GM23248 (cell line): ENCODE results near the gene SERINC2. TPM values are rescaled to one million over a fixed set of nuclear protein-coding genes. Genes with fewer than 3 reads are reported as not detected.

ENCODE experiments used
- DNase-seq: peaks from one replicate; pipeline ENCODE4 v3.0.0-alpha.2; 2015
- H2AFZ ChIP-seq: fragments of 200-600 bp; sonication (generic); 2 replicates; pipeline ENCODE4 v1.6.1; 2016; ENCODE audit warnings: antibody characterized with exemption
- H3F3A ChIP-seq: fragments of 200-600 bp; sonication (generic); 2 replicates; pipeline ENCODE4 v1.6.1; 2016; ENCODE audit warnings: mild to moderate bottlenecking, antibody characterized with exemption, mixed run types; ENCODE audit not compliant: insufficient read depth
- H3K27ac ChIP-seq: fragments of 200-600 bp; sonication (generic); 2 replicates; pipeline ENCODE4 v1.5.1; 2016; ENCODE audit warnings: mild to moderate bottlenecking
- H3K27me3 ChIP-seq: fragments of 200-600 bp; sonication (generic); replicated peaks from 2 replicates; pipeline ENCODE4 v1.6.1; 2016; ENCODE audit warnings: mild to moderate bottlenecking; ENCODE audit not compliant: insufficient read depth
- H3K36me3 ChIP-seq: fragments of 200-600 bp; sonication (generic); 2 replicates; pipeline ENCODE4 v1.6.1; 2016; ENCODE audit warnings: low read depth, mild to moderate bottlenecking
- H3K4me1 ChIP-seq: fragments of 200-600 bp; sonication (generic); 2 replicates; pipeline ENCODE4 v1.6.1; 2016; ENCODE audit warnings: mild to moderate bottlenecking; ENCODE audit not compliant: insufficient read depth
- H3K4me2 ChIP-seq: fragments of 200-600 bp; sonication (generic); one replicate; pipeline ENCODE4 v1.6.1; 2016; ENCODE audit warnings: mild to moderate bottlenecking; ENCODE audit not compliant: unreplicated experiment
- H3K4me3 ChIP-seq: fragments of 200-600 bp; sonication (generic); 2 replicates; pipeline ENCODE4 v1.5.1; 2016; ENCODE audit warnings: mild to moderate bottlenecking
- H3K79me2 ChIP-seq: fragments of 200-600 bp; sonication (generic); 2 replicates; pipeline ENCODE4 v1.6.1; 2016; ENCODE audit warnings: mild to moderate bottlenecking; ENCODE audit not compliant: insufficient read depth
- H3K9ac ChIP-seq: fragments of 200-600 bp; sonication (generic); 2 replicates; pipeline ENCODE4 v1.6.1; 2016; ENCODE audit warnings: mild to moderate bottlenecking
- H3K9me2 ChIP-seq: fragments of 200-600 bp; sonication (generic); 2 replicates; pipeline ENCODE4 v1.6.1; 2016; ENCODE audit warnings: mixed run types, mild to moderate bottlenecking, moderate library complexity; ENCODE audit not compliant: insufficient read depth
- H3K9me3 ChIP-seq: fragments of 200-600 bp; sonication (generic); one replicate; pipeline ENCODE4 v1.6.1; 2017; ENCODE audit warnings: low read depth
- H4K20me1 ChIP-seq: fragments of 200-600 bp; sonication (generic); 2 replicates; pipeline ENCODE4 v1.6.0; 2016; ENCODE audit not compliant: insufficient read depth
- EZH2 ChIP-seq: fragments of 200-600 bp; sonication (generic); IDR thresholded peaks from 2 replicates; pipeline ENCODE4 v1.6.1; 2018; ENCODE audit warnings: antibody characterized with exemption, mild to moderate bottlenecking; ENCODE audit not compliant: insufficient read depth, poor library complexity, severe bottlenecking
- EZH2phosphoT487 ChIP-seq: fragments of 200-600 bp; sonication (generic); IDR thresholded peaks from 2 replicates; pipeline ENCODE4 v1.6.1; 2018; ENCODE audit warnings: antibody characterized with exemption, moderate library complexity, mild to moderate bottlenecking, low read depth; ENCODE audit not compliant: insufficient read depth
- WGBS, 2 experiments: methylation state at CpG; one replicate each; pipeline ENCODE4 v1.1.6; 2015 to 2017; ENCODE audit warnings: low lambda C conversion rate in 2 of 2, low coverage in 1 of 2; ENCODE audit errors: missing lambda C conversion rate in 2 of 2; 5-methylcytosine and 5-hydroxymethylcytosine counted together
- in situ Hi-C: fragments of 300-500 bp; cut with MboI; formaldehyde crosslinking; loops from 2 replicates; pipeline ENCODE4 v1.15.0; 2020
- polyA plus RNA-seq: library from polyadenylated mRNA; unstranded; fragments of >200 nt; fragmentation: Nextera tagmentation; extraction: Ambion mirVana; gene quantifications from 2 replicates; pipeline ENCODE4 v1.2.1, GENCODE V29; 2016
- total RNA-seq: library from RNA; depleted of rRNA; stranded (reverse); fragments of >200 nt; shearing (Covaris generic); gene quantifications from 2 replicates; pipeline ENCODE4 v1.2.3, GENCODE V29; 2014

The SERINC2 gene
- total and polyA plus RNA-seq, 2 experiments from 2014 or later = 50.9 to 96.0 TPM

GRCh38 chr1:31441073-31441472 is 28.1 kb downstream of the SERINC2 start:
- H4K20me1 ChIP-seq = no peaks in the 10 kb centered on the region

GRCh38 chr1:31441558-31441957 is 28.5 kb downstream of the SERINC2 start:
- no peak overlapping the region for H3K4me2 ChIP-seq
- in situ Hi-C loops = no loop called here
- TF ChIP-seq EZH2phosphoT487 (no peak), EZH2 (no peak)
- no peaks in the 10 kb centered on the region for H3K9me2 ChIP-seq
- 82 to 84% methylated on average over 4 of the region's 4 CpGs for WGBS, 2 experiments
- no peaks in the 10 kb centered on the region for H4K20me1 ChIP-seq
- no peaks in the 10 kb centered on the region for H3K9me3 ChIP-seq
- DNase-seq = no peak
- no peak overlapping the region for H3K27ac ChIP-seq
- H3K27me3 ChIP-seq = no peaks in the 10 kb centered on the region
- no peak overlapping the region for H2AFZ ChIP-seq
- no peaks in the 10 kb centered on the region for H3K4me1 ChIP-seq
- H3K9ac ChIP-seq = no peak overlapping the region
- H3K4me3 ChIP-seq = no peak overlapping the region
- no peaks in the 10 kb centered on the region for H3K36me3 ChIP-seq
- no peaks in the 10 kb centered on the region for H3K79me2 ChIP-seq
- no peaks in the 10 kb centered on the region for H3F3A ChIP-seq

More at GRCh38 chr1:31441073-31441472, 28.1 kb downstream of the SERINC2 start:
- WGBS, 2 experiments = 48 to 60% methylated on average over 3 of the region's 3 CpGs
- no peak overlapping the region for H3K27ac ChIP-seq
- no peaks in the 10 kb centered on the region for H3K4me1 ChIP-seq
- no peak overlapping the region for H2AFZ ChIP-seq
- H3K9me3 ChIP-seq = no peaks in the 10 kb centered on the region
- H3K4me2 ChIP-seq = no peak overlapping the region
- H3K9me2 ChIP-seq = no peaks in the 10 kb centered on the region
- no peak for TF ChIP-seq EZH2
- TF ChIP-seq EZH2phosphoT487 = no peak
- no peak for DNase-seq
- no peaks in the 10 kb centered on the region for H3F3A ChIP-seq
- no peak overlapping the region for H3K4me3 ChIP-seq
- H3K79me2 ChIP-seq = no peaks in the 10 kb centered on the region
- H3K27me3 ChIP-seq = no peaks in the 10 kb centered on the region
- no peaks in the 10 kb centered on the region for H3K36me3 ChIP-seq
- in situ Hi-C loops = no loop called here
- no peak overlapping the region for H3K9ac ChIP-seq

DNA sequence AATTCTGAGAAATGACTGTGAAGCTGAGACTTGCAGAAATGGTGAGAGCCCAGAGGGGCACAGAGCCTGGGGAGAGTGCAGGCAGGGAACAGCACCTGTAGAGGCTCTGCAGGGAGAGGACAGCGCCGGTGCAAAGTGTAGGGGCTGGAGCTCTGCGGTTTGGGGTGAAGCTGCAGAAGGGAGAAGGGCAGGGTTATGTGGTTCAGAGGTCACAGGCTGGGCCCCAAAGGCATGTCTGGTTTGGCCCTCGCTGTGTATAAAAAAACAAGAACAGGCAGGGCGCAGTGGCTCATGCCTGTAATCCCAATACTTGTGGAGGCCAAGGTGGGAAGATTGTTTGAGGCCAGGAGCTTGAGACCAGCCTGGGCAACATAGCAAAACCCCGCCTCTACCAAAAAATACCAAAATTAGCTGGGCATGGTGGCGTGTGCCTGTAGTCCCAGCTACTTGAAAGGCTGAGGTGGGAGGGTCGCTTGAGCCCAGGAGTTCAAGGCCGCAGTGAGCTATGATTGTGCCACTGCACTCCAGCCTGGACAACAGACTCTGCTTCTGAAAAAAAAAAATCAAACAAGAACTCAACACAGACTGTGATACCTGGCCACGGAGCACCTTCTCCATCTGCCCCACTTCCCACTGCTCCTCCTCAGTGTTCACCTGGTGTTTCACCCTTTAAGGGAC is 29.1 kb downstream of the SERINC2 start:
- 76 to 85% methylated on average over 10 of the region's 10 CpGs for WGBS, 2 experiments
- TF ChIP-seq EZH2phosphoT487 (no peak), EZH2 (no peak)
- in situ Hi-C loops = no loop called here
- Histone ChIP-seq H3K79me2 (no peaks in the 10 kb centered on the region), H3K9me3 (no peaks in the 10 kb centered on the region), H3K36me3 (no peaks in the 10 kb centered on the region), H3K4me1 (no peaks in the 10 kb centered on the region), H3K4me3 (no peak overlapping the region), H3K9me2 (no peaks in the 10 kb centered on the region), H4K20me1 (no peaks in the 10 kb centered on the region), H3K27ac (no peak overlapping the region), H3K9ac (no peak overlapping the region), H3K27me3 (no peaks in the 10 kb centered on the region), H3K4me2 (no peak overlapping the region), H2AFZ (no peak overlapping the region), H3F3A (no peaks in the 10 kb centered on the region)
- DNase-seq = no peak

- Histone ChIP-seq H3K4me2 (no peak overlapping the region), H3K4me1 (no peaks in the 10 kb centered on the region), H3K27ac (no peak overlapping the region), H3K4me3 (no peak overlapping the region), H2AFZ (no peak overlapping the region), H3K27me3 (no peaks in the 10 kb centered on the region), H3K36me3 (no peaks in the 10 kb centered on the region), H4K20me1 (no peaks in the 10 kb centered on the region), H3K9me3 (no peaks in the 10 kb centered on the region), H3K79me2 (no peaks in the 10 kb centered on the region), H3K9me2 (no peaks in the 10 kb centered on the region), H3F3A (no peaks in the 10 kb centered on the region), H3K9ac (no peak overlapping the region)
- in situ Hi-C loops = no loop called here
- 61 to 80% methylated on average over 4 of the region's 4 CpGs for WGBS, 2 experiments
- TF ChIP-seq EZH2 (no peak), EZH2phosphoT487 (no peak)
- no peak for DNase-seq
Measured at GRCh38 chr1:31442648-31442994, 29.6 kb downstream of the SERINC2 start.

- Histone ChIP-seq H3K4me1 (no peaks in the 10 kb centered on the region), H2AFZ (no peak overlapping the region), H3K9ac (no peak overlapping the region), H3K9me3 (no peaks in the 10 kb centered on the region), H4K20me1 (no peaks in the 10 kb centered on the region), H3K4me2 (no peak overlapping the region), H3F3A (no peaks in the 10 kb centered on the region), H3K27me3 (peaks cover 7% of the 10 kb centered on the region; the same call in 1 of the 2 replicates), H3K4me3 (no peak overlapping the region), H3K9me2 (no peaks in the 10 kb centered on the region), H3K27ac (no peak overlapping the region), H3K36me3 (no peaks in the 10 kb centered on the region), H3K79me2 (no peaks in the 10 kb centered on the region)
- TF ChIP-seq EZH2phosphoT487 (no peak), EZH2 (no peak)
- DNase-seq = no peak
- in situ Hi-C loops = no loop called here
- 50 to 59% methylated on average over 1 of the region's 1 CpG for WGBS, 2 experiments
Measured at GRCh38 chr1:31443673-31444072, 30.7 kb downstream of the SERINC2 start.
